WTC11 (cell line): ENCODE data around the gene SIPA1L2. TPM values are rescaled to one million over a fixed set of nuclear protein-coding genes. Genes with fewer than 3 reads are reported as not detected.

Experiments used
- ATAC-seq: fragments of 200-7000 bp; cut with Tn5 transposase; 2 replicates; pipeline ENCODE4 v1.10.0; 2021; ENCODE audit warnings: mild to moderate bottlenecking, moderate library complexity
- CTCF ChIA-PET: fragments of 300-600 bp; sonication (Branson Sonifier 250); formaldehyde crosslinking; loops from one replicate; lab custom pipeline; 2021; ENCODE audit warnings: antibody characterized with exemption; lab: Charles Lee
- POLR2A ChIA-PET: fragments of 350-600 bp; sonication (Branson Sonifier 250); formaldehyde crosslinking; loops from one replicate; lab custom pipeline; 2021; ENCODE audit warnings: antibody characterized with exemption; lab: Charles Lee
- DNase-seq: peaks from one replicate; pipeline ENCODE4 v3.0.0; 2021; ENCODE audit warnings: low spot score
- H3K27ac Mint-ChIP-seq: 2 replicates; pipeline ENCODE4 v1.8.0; 2021; ENCODE audit warnings: mixed read lengths
- H3K27me3 Mint-ChIP-seq: 2 replicates; pipeline ENCODE4 v1.8.0; 2021; ENCODE audit warnings: low read depth, mild to moderate bottlenecking, moderate library complexity, mixed read lengths
- H3K36me3 Mint-ChIP-seq: 2 replicates; pipeline ENCODE4 v1.8.0; 2021; ENCODE audit warnings: mixed read lengths
- H3K4me1 Mint-ChIP-seq: 2 replicates; pipeline ENCODE4 v1.8.0; 2022; ENCODE audit warnings: mixed read lengths
- H3K4me3 Mint-ChIP-seq: 2 replicates; pipeline ENCODE4 v1.8.0; 2021; ENCODE audit warnings: mild to moderate bottlenecking, moderate library complexity, mixed read lengths
- H3K9me3 Mint-ChIP-seq: 2 replicates; pipeline ENCODE4 v1.8.0; 2021; ENCODE audit warnings: mixed read lengths
- CBFB ChIP-seq: sonication (generic); formaldehyde crosslinking; IDR thresholded peaks from 2 replicates; pipeline ENCODE4 v1.8.1; 2022; ENCODE audit warnings: mild to moderate bottlenecking, low read depth, missing genetic modification reagents
- CREB1 ChIP-seq: sonication (generic); formaldehyde crosslinking; IDR thresholded peaks from 2 replicates; pipeline ENCODE4 v1.8.0; 2023; ENCODE audit warnings: mild to moderate bottlenecking, missing genetic modification reagents
- ETV6 ChIP-seq: sonication (generic); formaldehyde crosslinking; IDR thresholded peaks from 2 replicates; pipeline ENCODE4 v1.8.1; 2022; ENCODE audit warnings: mild to moderate bottlenecking, missing genetic modification reagents
- FOXJ3 ChIP-seq: sonication (generic); formaldehyde crosslinking; IDR thresholded peaks from 2 replicates; pipeline ENCODE4 v1.9.0; 2021; ENCODE audit warnings: missing genetic modification reagents, mild to moderate bottlenecking, borderline replicate concordance
- GTF2I ChIP-seq: fragments of 250-450 bp; sonication (Bioruptor Pico); conservative IDR thresholded peaks from 2 replicates; pipeline ENCODE4 v1.4.0; 2021; ENCODE audit warnings: mild to moderate bottlenecking
- HMGA2 ChIP-seq: fragments of 250-450 bp; sonication (Bioruptor Pico); IDR thresholded peaks from 2 replicates; pipeline ENCODE4 v1.4.0; 2021; ENCODE audit warnings: mild to moderate bottlenecking, moderate library complexity
- MYBL2 ChIP-seq: sonication (generic); formaldehyde crosslinking; IDR thresholded peaks from 2 replicates; pipeline ENCODE4 v1.8.1; 2023; ENCODE audit warnings: mild to moderate bottlenecking, moderate library complexity, missing genetic modification reagents
- NFE2L1 ChIP-seq: sonication (generic); formaldehyde crosslinking; IDR thresholded peaks from 2 replicates; pipeline ENCODE4 v1.8.1; 2023; ENCODE audit warnings: missing genetic modification reagents
- ZNF425 ChIP-seq: fragments of 250-450 bp; sonication (Bioruptor Pico); conservative IDR thresholded peaks from 2 replicates; pipeline ENCODE4 v1.9.0; 2021; ENCODE audit warnings: mild to moderate bottlenecking
- ZNF671 ChIP-seq: fragments of 250-450 bp; sonication (Bioruptor Pico); IDR thresholded peaks from 2 replicates; pipeline ENCODE4 v1.8.0; 2021; ENCODE audit warnings: mild to moderate bottlenecking
- total RNA-seq: library from RNA; stranded (reverse); gene quantifications from 3 replicates; pipeline ENCODE4 v1.2.3, GENCODE V29; 2021
- TF ChIP-seq, protein P1 (sequence below): sonication (generic); formaldehyde crosslinking; IDR thresholded peaks from 2 replicates; pipeline ENCODE4 v1.8.1; 2023; ENCODE audit warnings: mild to moderate bottlenecking, missing genetic modification reagents
- TF ChIP-seq, protein P2 (sequence below): fragments of 250-450 bp; sonication (Bioruptor Pico); IDR thresholded peaks from 2 replicates; pipeline ENCODE4 v1.9.0; 2021; ENCODE audit warnings: mild to moderate bottlenecking, borderline replicate concordance
- TF ChIP-seq, protein P3 (sequence below): fragments of 200-600 bp; IDR thresholded peaks from 2 replicates; pipeline ENCODE4 v1.8.0; 2022; ENCODE audit warnings: antibody characterized with exemption

The SIPA1L2 gene
- total RNA-seq, 1 experiment from 2014 or later, result 14.3 TPM

DNA sequence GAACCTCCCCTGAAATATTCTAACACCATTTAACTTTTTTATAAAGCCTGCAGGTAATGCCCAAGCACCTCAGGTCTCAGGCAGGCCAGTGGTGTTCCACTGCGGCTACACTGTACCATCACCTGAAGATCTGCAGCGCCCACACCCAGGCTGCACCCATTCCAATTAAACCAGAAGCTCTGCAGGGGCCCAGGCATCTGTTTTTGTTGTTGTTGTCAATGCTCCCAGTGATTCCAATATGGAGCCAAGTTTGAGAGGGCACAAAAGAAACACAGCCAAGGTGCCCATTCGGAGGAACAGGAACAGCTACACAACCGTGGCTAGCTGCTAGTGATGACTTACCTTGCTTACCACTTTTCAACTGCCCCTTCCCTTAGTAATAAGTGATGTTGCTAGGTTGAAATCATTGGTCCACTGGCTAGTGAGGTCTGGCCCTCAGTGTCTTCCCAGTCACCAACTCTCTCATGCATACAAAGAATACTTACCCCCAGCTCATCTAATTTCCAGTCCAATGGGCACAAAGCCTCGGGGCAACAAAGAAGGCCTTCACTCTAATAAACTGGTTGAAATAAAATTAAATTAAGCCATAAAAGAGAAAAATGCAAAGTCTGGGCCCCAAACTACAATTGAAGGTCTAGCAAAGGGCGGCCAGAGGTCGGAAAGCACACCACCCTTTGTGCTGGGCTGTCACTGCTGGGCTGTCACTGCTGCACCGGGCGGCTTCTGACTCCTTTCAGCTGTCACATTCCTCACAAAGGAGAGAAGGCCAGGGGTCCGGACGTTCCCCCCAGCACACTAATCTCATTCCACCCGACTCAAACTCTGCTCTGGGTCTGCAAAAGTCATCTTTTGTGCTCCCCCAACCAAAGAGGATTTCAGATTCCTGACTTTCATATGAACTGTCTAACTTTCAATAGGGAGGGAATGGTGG lies 34.9 kb downstream of the SIPA1L2 start:
- no peak for DNase-seq
- no peak overlapping the region for H3K27ac Mint-ChIP-seq
- peaks cover 19% of the 10 kb centered on the region for H3K4me1 Mint-ChIP-seq
- POLR2A ChIA-PET, result no interaction called here
- TF ChIP-seq CREB1 (CRISPR knock-in tag) (no peak), GTF2I (CRISPR knock-in tag) (no peak), CBFB (CRISPR knock-in tag) (no peak), ZNF671 (CRISPR knock-in tag) (no peak), HMGA2 (CRISPR knock-in tag) (no peak), ETV6 (CRISPR knock-in tag) (no peak)
- TF ChIP-seq, protein P1, sequence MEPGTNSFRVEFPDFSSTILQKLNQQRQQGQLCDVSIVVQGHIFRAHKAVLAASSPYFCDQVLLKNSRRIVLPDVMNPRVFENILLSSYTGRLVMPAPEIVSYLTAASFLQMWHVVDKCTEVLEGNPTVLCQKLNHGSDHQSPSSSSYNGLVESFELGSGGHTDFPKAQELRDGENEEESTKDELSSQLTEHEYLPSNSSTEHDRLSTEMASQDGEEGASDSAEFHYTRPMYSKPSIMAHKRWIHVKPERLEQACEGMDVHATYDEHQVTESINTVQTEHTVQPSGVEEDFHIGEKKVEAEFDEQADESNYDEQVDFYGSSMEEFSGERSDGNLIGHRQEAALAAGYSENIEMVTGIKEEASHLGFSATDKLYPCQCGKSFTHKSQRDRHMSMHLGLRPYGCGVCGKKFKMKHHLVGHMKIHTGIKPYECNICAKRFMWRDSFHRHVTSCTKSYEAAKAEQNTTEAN (CRISPR knock-in tag), result no peak
- TF ChIP-seq, protein P2, sequence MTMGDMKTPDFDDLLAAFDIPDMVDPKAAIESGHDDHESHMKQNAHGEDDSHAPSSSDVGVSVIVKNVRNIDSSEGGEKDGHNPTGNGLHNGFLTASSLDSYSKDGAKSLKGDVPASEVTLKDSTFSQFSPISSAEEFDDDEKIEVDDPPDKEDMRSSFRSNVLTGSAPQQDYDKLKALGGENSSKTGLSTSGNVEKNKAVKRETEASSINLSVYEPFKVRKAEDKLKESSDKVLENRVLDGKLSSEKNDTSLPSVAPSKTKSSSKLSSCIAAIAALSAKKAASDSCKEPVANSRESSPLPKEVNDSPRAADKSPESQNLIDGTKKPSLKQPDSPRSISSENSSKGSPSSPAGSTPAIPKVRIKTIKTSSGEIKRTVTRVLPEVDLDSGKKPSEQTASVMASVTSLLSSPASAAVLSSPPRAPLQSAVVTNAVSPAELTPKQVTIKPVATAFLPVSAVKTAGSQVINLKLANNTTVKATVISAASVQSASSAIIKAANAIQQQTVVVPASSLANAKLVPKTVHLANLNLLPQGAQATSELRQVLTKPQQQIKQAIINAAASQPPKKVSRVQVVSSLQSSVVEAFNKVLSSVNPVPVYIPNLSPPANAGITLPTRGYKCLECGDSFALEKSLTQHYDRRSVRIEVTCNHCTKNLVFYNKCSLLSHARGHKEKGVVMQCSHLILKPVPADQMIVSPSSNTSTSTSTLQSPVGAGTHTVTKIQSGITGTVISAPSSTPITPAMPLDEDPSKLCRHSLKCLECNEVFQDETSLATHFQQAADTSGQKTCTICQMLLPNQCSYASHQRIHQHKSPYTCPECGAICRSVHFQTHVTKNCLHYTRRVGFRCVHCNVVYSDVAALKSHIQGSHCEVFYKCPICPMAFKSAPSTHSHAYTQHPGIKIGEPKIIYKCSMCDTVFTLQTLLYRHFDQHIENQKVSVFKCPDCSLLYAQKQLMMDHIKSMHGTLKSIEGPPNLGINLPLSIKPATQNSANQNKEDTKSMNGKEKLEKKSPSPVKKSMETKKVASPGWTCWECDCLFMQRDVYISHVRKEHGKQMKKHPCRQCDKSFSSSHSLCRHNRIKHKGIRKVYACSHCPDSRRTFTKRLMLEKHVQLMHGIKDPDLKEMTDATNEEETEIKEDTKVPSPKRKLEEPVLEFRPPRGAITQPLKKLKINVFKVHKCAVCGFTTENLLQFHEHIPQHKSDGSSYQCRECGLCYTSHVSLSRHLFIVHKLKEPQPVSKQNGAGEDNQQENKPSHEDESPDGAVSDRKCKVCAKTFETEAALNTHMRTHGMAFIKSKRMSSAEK (CRISPR knock-in tag), result no peak
- TF ChIP-seq, protein P3, sequence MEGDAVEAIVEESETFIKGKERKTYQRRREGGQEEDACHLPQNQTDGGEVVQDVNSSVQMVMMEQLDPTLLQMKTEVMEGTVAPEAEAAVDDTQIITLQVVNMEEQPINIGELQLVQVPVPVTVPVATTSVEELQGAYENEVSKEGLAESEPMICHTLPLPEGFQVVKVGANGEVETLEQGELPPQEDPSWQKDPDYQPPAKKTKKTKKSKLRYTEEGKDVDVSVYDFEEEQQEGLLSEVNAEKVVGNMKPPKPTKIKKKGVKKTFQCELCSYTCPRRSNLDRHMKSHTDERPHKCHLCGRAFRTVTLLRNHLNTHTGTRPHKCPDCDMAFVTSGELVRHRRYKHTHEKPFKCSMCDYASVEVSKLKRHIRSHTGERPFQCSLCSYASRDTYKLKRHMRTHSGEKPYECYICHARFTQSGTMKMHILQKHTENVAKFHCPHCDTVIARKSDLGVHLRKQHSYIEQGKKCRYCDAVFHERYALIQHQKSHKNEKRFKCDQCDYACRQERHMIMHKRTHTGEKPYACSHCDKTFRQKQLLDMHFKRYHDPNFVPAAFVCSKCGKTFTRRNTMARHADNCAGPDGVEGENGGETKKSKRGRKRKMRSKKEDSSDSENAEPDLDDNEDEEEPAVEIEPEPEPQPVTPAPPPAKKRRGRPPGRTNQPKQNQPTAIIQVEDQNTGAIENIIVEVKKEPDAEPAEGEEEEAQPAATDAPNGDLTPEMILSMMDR, result no peak
- H3K36me3 Mint-ChIP-seq, result no peaks in the 10 kb centered on the region
- H3K9me3 Mint-ChIP-seq, result no peaks in the 10 kb centered on the region
- ATAC-seq, result no peak
- H3K4me3 Mint-ChIP-seq, result no peak overlapping the region
- CTCF ChIA-PET, result interaction anchor here (1.5 to 3.8 kb wide), 2 partner anchors 8 to 32 kb away, joined by 10 to 19 read pairs; no protein-coding TSS in a partner anchor
- H3K27me3 Mint-ChIP-seq, result no peaks in the 10 kb centered on the region

GRCh38 chr1:232593717-232594502 lies 36.0 kb downstream of the SIPA1L2 start:
- Mint-ChIP-seq H3K9me3 (no peaks in the 10 kb centered on the region), H3K36me3 (no peaks in the 10 kb centered on the region), H3K4me3 (no peak overlapping the region), H3K27me3 (no peaks in the 10 kb centered on the region), H3K4me1 (peaks cover 10% of the 10 kb centered on the region), H3K27ac (no peak overlapping the region; the same call in 1 of the 2 replicates)
- TF ChIP-seq NFE2L1 (CRISPR knock-in tag), result no peak
- TF ChIP-seq MYBL2 (CRISPR knock-in tag), result no peak
- no peak for TF ChIP-seq FOXJ3 (CRISPR knock-in tag)
- TF ChIP-seq ZNF425, result no peak
- TF ChIP-seq, protein P2 (CRISPR knock-in tag), result no peak
- CTCF ChIA-PET, result interaction anchor here (1.5 to 3.8 kb wide), 2 partner anchors 9 to 33 kb away, joined by 10 to 19 read pairs; no protein-coding TSS in a partner anchor
- no peak for DNase-seq
- ATAC-seq, result no peak; the same call in none of the 2 replicates
- POLR2A ChIA-PET, result no interaction called here
